ENCODE data around the gene TBX1.

TBX1 gene

GRCh38 chr22:19720150-19720827, 40.3 kb upstream of the TBX1 start:
- no peaks in the 10 kb centered on the region for H4K20me1 ChIP-seq (ENCODE audit: low read depth, low read length)
- H2AFZ ChIP-seq (ENCODE audit: low read depth, low read length, severe bottlenecking): no peak overlapping the region
- H3K27me3 ChIP-seq (ENCODE audit: low read length): no peaks in the 10 kb centered on the region
- no peaks in the 10 kb centered on the region for H3K9me3 ChIP-seq (ENCODE audit: insufficient read depth, low read length)
- no peaks in the 10 kb centered on the region for H3F3A ChIP-seq (ENCODE audit: insufficient read depth)
- no peaks in the 10 kb centered on the region for H3K9me2 ChIP-seq (replicated peaks; ENCODE audit: insufficient read depth, low read length)
- H3K27ac ChIP-seq (ENCODE audit: low read depth, low read length): no peak overlapping the region
- no peak overlapping the region for H3K9ac ChIP-seq (ENCODE audit: low read length)
- no peak for TF ChIP-seq EZH2phosphoT487 (conservative IDR thresholded peaks at IDR 0.05; ENCODE audit: low read length)
- TF ChIP-seq CTCF (IDR thresholded peaks at IDR 0.05; ENCODE audit: insufficient read depth, low read length, poor library complexity, severe bottlenecking): no peak
- H3K4me3 ChIP-seq (ENCODE audit: insufficient read depth, low read length, poor library complexity, severe bottlenecking): no peak overlapping the region
- H3K36me3 ChIP-seq (ENCODE audit: low read length): no peaks in the 10 kb centered on the region
- H3K4me2 ChIP-seq (ENCODE audit: low read depth, low read length, poor library complexity, severe bottlenecking): no peak overlapping the region
- no peaks in the 10 kb centered on the region for H3K79me2 ChIP-seq (ENCODE audit: insufficient read depth, low read length)

GRCh38 chr22:19720999-19721329, 39.6 kb upstream of the TBX1 start:
- TF ChIP-seq CTCF (IDR thresholded peaks at IDR 0.05; ENCODE audit: insufficient read depth, low read length, poor library complexity, severe bottlenecking) (no peak), EZH2phosphoT487 (conservative IDR thresholded peaks at IDR 0.05; ENCODE audit: low read length) (no peak)
- Histone ChIP-seq H3K79me2 (ENCODE audit: insufficient read depth, low read length) (no peaks in the 10 kb centered on the region), H3K27ac (ENCODE audit: low read depth, low read length) (no peak overlapping the region), H3K27me3 (ENCODE audit: low read length) (no peaks in the 10 kb centered on the region), H3K36me3 (ENCODE audit: low read length) (no peaks in the 10 kb centered on the region), H3K9me2 (replicated peaks; ENCODE audit: insufficient read depth, low read length) (no peaks in the 10 kb centered on the region), H2AFZ (ENCODE audit: low read depth, low read length, severe bottlenecking) (no peak overlapping the region), H3K4me3 (ENCODE audit: insufficient read depth, low read length, poor library complexity, severe bottlenecking) (no peak overlapping the region), H4K20me1 (ENCODE audit: low read depth, low read length) (no peaks in the 10 kb centered on the region), H3K4me2 (ENCODE audit: low read depth, low read length, poor library complexity, severe bottlenecking) (no peak overlapping the region), H3K9me3 (ENCODE audit: insufficient read depth, low read length) (no peaks in the 10 kb centered on the region), H3F3A (ENCODE audit: insufficient read depth) (no peaks in the 10 kb centered on the region), H3K9ac (ENCODE audit: low read length) (no peak overlapping the region)

GRCh38 chr22:19721330-19722177, 39.0 kb upstream of the TBX1 start:
- Histone ChIP-seq H4K20me1 (ENCODE audit: low read depth, low read length) (no peaks in the 10 kb centered on the region), H2AFZ (ENCODE audit: low read depth, low read length, severe bottlenecking) (no peak overlapping the region), H3K9ac (ENCODE audit: low read length) (no peak overlapping the region), H3K4me3 (ENCODE audit: insufficient read depth, low read length, poor library complexity, severe bottlenecking) (no peak overlapping the region), H3K79me2 (ENCODE audit: insufficient read depth, low read length) (no peaks in the 10 kb centered on the region), H3F3A (ENCODE audit: insufficient read depth) (no peaks in the 10 kb centered on the region), H3K27ac (ENCODE audit: low read depth, low read length) (no peak overlapping the region), H3K9me2 (replicated peaks; ENCODE audit: insufficient read depth, low read length) (no peaks in the 10 kb centered on the region), H3K27me3 (ENCODE audit: low read length) (no peaks in the 10 kb centered on the region), H3K36me3 (ENCODE audit: low read length) (no peaks in the 10 kb centered on the region), H3K4me2 (ENCODE audit: low read depth, low read length, poor library complexity, severe bottlenecking) (no peak overlapping the region), H3K9me3 (ENCODE audit: insufficient read depth, low read length) (no peaks in the 10 kb centered on the region)
- no peak for TF ChIP-seq CTCF (IDR thresholded peaks at IDR 0.05; ENCODE audit: insufficient read depth, low read length, poor library complexity, severe bottlenecking)
- TF ChIP-seq EZH2phosphoT487 (conservative IDR thresholded peaks at IDR 0.05; ENCODE audit: low read length): no peak
